ENCODE results near the gene RAB11FIP4. TPM values are rescaled to one million over a fixed set of nuclear protein-coding genes. Genes with fewer than 3 reads are reported as not detected.

The RAB11FIP4 gene
- total and polyA plus RNA-seq, 7 donors = 0.66 to 32.5 (median 1.8) TPM

DNA sequence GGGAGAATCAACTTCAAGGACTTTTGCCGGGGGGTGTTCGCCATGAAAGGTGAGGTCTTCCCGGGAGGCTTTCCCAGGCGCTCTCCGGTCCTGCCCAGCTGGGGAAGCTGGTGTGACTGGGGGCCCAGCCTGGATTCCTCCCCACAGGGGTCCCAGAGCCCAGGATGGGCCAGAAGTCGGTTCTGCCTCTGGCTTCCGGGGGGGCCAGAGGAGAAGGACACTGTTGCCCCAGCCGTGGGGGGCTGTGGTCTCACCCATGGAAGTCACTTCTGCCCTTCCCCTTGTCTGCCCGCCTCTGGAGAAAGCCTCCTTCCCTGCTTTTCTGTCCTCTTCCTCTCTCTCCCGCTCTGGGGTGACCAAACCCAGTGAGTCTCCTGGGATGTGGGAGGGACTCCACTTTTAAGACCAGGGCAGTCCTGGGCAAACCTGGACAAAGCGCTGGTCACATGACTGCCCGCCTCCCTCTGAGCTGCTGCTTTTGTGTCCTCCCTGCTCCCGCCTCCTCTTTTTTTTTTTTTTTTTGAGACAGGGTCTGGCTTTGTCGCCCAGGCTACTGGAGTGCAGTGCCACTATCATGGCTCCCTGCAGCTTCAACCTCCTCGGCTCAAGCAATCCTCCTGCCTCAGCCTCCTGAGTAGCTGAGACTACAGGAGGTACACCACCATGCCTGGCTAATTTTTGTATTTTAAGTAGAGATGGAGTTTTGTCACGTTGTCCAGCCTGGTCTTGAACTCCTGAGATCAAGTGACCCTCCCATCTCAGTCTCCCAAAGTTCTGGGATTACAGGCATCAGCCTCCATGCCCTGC is 40.6 kb downstream of the RAB11FIP4 start:
- intact Hi-C loops (cut with DNase I) = no loop called here
- H3K27me3 ChIP-seq = peaks cover 0 to 18% (median 13%) of the 10 kb centered on the region in 3 donors

DNA sequence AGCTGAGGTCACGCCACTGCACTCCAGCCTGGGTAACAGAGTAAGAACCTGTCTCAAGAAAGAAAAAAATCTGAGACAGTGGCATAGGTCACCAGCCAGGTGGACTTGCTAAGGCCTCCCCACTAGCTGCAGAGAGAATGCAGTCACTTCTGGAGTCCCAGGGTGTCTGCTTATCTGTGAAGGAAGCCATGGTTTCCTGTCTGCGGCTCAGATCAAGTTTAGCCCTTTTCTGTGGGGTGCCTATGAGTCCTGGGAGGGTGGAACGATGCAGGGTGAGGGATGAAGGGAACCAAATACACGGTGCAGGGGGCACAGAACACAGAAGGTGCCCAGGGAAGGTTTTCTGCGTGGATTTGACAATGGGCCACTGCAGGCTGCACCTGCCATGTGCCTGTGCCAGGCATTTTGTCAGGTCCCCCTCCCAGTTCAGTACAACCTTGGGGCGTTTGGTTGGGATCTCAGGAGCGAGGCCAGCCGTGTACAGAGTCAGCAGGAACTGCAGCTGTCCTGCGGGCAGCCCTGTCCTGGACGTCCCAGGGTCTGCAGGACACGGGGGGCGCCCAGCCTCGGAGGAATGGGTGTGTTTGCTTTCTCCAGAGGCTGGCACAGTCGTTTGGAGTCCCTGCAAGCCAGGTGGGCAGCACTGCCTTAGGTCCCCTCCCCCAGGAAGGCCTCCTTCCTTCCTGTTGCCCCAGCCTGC is 41.8 kb downstream of the RAB11FIP4 start:
- DNase-seq = no peak
- Histone ChIP-seq H3K4me1 (peaks cover 0 to 5% (median 0%) of the 10 kb centered on the region in 4 donors), H3K4me3 (no peak overlapping the region), H3K36me3 (no peaks in the 10 kb centered on the region), H3K9me3 (no peaks in the 10 kb centered on the region), H3K27me3 (peaks cover 0 to 8% (median 7%) of the 10 kb centered on the region in 3 donors), H3K27ac (no peak overlapping the region)
- intact Hi-C loops (cut with DNase I) = no loop called here
- TF ChIP-seq, protein P1, sequence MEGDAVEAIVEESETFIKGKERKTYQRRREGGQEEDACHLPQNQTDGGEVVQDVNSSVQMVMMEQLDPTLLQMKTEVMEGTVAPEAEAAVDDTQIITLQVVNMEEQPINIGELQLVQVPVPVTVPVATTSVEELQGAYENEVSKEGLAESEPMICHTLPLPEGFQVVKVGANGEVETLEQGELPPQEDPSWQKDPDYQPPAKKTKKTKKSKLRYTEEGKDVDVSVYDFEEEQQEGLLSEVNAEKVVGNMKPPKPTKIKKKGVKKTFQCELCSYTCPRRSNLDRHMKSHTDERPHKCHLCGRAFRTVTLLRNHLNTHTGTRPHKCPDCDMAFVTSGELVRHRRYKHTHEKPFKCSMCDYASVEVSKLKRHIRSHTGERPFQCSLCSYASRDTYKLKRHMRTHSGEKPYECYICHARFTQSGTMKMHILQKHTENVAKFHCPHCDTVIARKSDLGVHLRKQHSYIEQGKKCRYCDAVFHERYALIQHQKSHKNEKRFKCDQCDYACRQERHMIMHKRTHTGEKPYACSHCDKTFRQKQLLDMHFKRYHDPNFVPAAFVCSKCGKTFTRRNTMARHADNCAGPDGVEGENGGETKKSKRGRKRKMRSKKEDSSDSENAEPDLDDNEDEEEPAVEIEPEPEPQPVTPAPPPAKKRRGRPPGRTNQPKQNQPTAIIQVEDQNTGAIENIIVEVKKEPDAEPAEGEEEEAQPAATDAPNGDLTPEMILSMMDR (IDR thresholded peaks at IDR 0.05) = no peak
- TF ChIP-seq POLR2AphosphoS5 (IDR thresholded peaks at IDR 0.05) = no peak
- no peak for TF ChIP-seq POLR2A (IDR thresholded peaks at IDR 0.05)
- TF ChIP-seq EP300 (IDR thresholded peaks at IDR 0.05) = no peak
- 48 to 73% methylated on average over 14 of the region's 14 CpGs for WGBS, 2 donors

More for the DNA sequence above, 40.6 kb downstream of the RAB11FIP4 start:
- no peak for DNase-seq
- WGBS, 2 donors = 63 to 76% methylated on average over 16 of the region's 16 CpGs
- Histone ChIP-seq H3K4me3 (no peak overlapping the region), H3K36me3 (no peaks in the 10 kb centered on the region), H3K27ac (no peak overlapping the region), H3K4me1 (no peaks in the 10 kb centered on the region), H3K9me3 (no peaks in the 10 kb centered on the region)
- TF ChIP-seq, protein P1 (IDR thresholded peaks at IDR 0.05) = no peak
- no peak for TF ChIP-seq POLR2A (IDR thresholded peaks at IDR 0.05)
- TF ChIP-seq POLR2AphosphoS5 (IDR thresholded peaks at IDR 0.05) = no peak
- no peak for TF ChIP-seq EP300 (IDR thresholded peaks at IDR 0.05)

DNA sequence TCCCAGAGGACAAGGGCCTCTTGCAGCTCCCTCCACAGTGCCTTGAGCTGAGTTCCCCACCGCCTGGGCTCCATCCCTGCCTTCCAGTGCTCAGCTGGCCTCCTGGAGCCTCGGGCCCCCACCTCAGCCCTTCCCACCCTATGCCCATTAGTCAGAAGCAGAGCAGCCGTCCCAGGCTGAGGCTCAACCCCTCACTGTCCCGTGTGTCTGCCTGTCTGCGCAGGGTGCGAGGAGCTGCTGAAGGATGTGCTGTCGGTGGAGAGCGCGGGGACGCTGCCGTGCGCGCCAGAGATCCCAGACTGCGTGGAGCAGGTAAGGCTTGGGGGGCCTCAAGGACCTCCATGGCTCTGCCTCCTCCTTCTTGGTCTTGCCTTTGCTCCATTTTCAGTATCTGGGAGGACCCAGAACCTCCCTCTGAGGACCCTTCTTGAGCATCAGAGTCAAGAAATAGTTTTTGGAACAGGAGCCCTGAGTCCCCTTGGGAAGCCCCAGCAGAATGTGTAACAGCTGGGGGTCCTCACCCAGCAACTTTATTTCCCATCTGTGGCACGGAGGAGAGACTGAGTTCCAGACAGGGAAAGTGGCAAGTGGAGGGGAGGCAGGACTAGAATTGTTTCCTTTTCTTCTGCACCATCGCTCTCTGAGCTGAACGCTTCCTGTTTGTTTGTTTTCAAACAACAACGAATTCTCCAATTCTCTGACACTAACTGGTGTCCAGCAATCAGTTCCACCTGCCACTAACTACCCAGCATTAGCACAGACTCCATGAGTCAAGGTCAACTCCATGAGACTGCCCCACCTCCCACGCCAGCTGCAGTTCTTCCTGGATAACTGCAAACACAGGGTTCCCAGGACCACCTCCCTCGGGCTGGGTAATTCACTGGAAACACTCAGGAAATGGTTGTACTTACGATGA is 42.6 kb downstream of the RAB11FIP4 start:
- peaks cover 0 to 7% (median 7%) of the 10 kb centered on the region in 3 donors for H3K27me3 ChIP-seq
- intact Hi-C loops (cut with DNase I) = no loop called here
- 78 to 81% methylated on average over 21 of the region's 21 CpGs for WGBS, 2 donors

DNA sequence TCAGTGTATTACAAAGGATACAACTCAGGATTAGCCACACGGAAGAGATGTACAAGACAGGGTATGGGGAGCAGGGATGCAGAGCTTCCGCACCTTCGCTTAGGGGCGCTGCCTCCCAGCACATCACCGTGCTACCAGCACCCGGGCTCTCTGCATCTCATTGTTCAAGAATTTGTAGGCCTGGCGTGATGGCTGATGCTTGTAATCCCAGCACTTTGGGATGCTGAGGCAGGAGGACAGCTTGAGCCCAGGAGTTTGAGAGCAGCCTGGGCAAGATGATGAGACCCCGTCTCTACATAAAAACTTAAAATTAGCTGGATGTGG is 43.2 kb downstream of the RAB11FIP4 start:
- Histone ChIP-seq H3K4me3 (no peak overlapping the region), H3K27me3 (peaks cover 0 to 7% (median 7%) of the 10 kb centered on the region in 3 donors), H3K27ac (no peak overlapping the region), H3K4me1 (peaks cover 0 to 5% (median 0%) of the 10 kb centered on the region in 4 donors), H3K36me3 (no peaks in the 10 kb centered on the region), H3K9me3 (no peaks in the 10 kb centered on the region)
- TF ChIP-seq EP300 (IDR thresholded peaks at IDR 0.05) = no peak
- TF ChIP-seq, protein P1 (IDR thresholded peaks at IDR 0.05) = no peak
- no peak for TF ChIP-seq POLR2A (IDR thresholded peaks at IDR 0.05)
- no peak for TF ChIP-seq POLR2AphosphoS5 (IDR thresholded peaks at IDR 0.05)
- WGBS, 2 donors = 86 to 89% methylated on average over 8 of the region's 8 CpGs
- intact Hi-C loops (cut with DNase I) = no loop called here
- no peak for DNase-seq

More for the DNA sequence above, 42.6 kb downstream of the RAB11FIP4 start:
- H3K4me3 ChIP-seq = no peak overlapping the region
- H3K4me1 ChIP-seq = peaks cover 0 to 5% (median 0%) of the 10 kb centered on the region in 4 donors
- TF ChIP-seq POLR2AphosphoS5 (IDR thresholded peaks at IDR 0.05) (no peak), POLR2A (IDR thresholded peaks at IDR 0.05) (no peak), EP300 (IDR thresholded peaks at IDR 0.05) (no peak)
- TF ChIP-seq, protein P1 (IDR thresholded peaks at IDR 0.05) = no peak
- no peak for DNase-seq
- H3K27ac ChIP-seq = no peak overlapping the region
- no peaks in the 10 kb centered on the region for H3K36me3 ChIP-seq
- no peaks in the 10 kb centered on the region for H3K9me3 ChIP-seq
